Hepatocyte (in vitro differentiated cells): ENCODE results near the gene MRNIP.

ENCODE experiments used
- CTCF ChIP-seq: fragments of 200-600 bp; sonication (generic); IDR thresholded peaks from 2 replicates; pipeline ENCODE4 v1.5.1; 2016; ENCODE audit warnings: antibody characterized with exemption, mild to moderate bottlenecking; ENCODE audit not compliant: poor library complexity
- EZH2 ChIP-seq: fragments of 200-600 bp; sonication (generic); IDR thresholded peaks from 2 replicates; pipeline ENCODE4 v1.6.1; 2016; ENCODE audit warnings: antibody characterized with exemption, mild to moderate bottlenecking, borderline replicate concordance
- EZH2phosphoT487 ChIP-seq: fragments of 200-600 bp; sonication (generic); IDR thresholded peaks from one replicate; pipeline ENCODE4 v1.6.1; 2018; ENCODE audit warnings: antibody characterized with exemption, mild to moderate bottlenecking, low read depth, moderate library complexity; ENCODE audit not compliant: unreplicated experiment, severe bottlenecking

DNA sequence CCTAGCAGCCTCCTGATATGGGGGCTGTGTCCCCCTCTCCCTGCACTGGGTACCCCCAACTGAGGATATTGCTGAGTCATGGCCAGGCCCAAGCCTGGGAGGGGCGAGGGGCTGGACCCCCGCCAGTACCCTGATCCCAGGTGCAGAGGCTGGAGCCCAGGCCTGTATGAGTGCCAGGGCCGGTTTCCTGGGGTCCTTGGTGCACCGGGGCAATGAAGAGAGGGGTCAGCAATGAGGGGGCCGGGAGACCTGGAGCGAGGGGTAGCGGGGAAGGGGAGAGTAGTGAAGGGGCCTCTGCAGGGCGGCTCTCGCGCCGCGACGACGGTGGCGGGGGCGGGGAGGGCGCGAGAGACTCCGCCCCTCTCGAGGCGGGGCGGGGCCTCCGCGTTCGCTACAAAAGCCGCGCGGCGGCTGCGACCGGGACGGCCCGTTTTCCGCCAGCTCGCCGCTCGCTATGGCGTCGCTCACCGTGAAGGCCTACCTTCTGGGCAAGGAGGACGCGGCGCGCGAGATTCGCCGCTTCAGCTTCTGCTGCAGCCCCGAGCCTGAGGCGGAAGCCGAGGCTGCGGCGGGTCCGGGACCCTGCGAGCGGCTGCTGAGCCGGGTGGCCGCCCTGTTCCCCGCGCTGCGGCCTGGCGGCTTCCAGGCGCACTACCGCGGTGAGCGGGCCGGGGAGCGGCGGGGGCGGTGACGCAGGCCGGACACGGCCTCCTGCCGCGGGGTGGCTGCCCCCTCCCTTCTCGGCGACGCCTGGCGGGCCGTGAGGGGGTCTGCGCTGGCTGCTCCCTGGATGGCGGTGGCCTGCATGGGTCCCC is 37.9 kb downstream of the MRNIP start, which contains the start of gene SQSTM1:
- TF ChIP-seq CTCF (no peak), EZH2phosphoT487 (no peak), EZH2 (no peak)
